Activated CD4-positive, alpha-beta T cell treated with anti-CD3 and anti-CD28 coated beads, Interleukin-2, amount 50 U/mL, for 16 hours (primary cell): ENCODE measurements around the gene NPPB.
"Not testable (repeated sequence)": the region's sequence is repeated elsewhere in the genome, so short reads cannot be mapped to it uniquely, and the experiment has no call there.

ENCODE experiments used
- DNase-seq: peaks from one replicate; pipeline ENCODE4 v3.0.0-alpha.2; 2020

Gene NPPB

GRCh38 chr1:11858613-11858967, at the start of gene NPPB:
Gene NPPB (minus strand): TSS chr1:11858945. CDS start chr1:11858833, 112 bp downstream.
- no peak for DNase-seq

- peak; percentile 97 for DNase-seq
Measured at GRCh38 chr1:11908095-11908675, 49.4 kb upstream of the NPPB start.

GRCh38 chr1:11907275-11908094, 48.7 kb upstream of the NPPB start:
- DNase-seq: peak; percentile 96

- DNase-seq: no peak
Measured at GRCh38 chr1:11906870-11907269, 48.1 kb upstream of the NPPB start.

GRCh38 chr1:11904978-11905377, 46.2 kb upstream of the NPPB start:
- no peak for DNase-seq

- DNase-seq: not testable (repeated sequence)
Measured at GRCh38 chr1:11904156-11904555, 45.4 kb upstream of the NPPB start.

- DNase-seq: no peak
Measured at GRCh38 chr1:11903210-11903609, 44.5 kb upstream of the NPPB start.

GRCh38 chr1:11901446-11901845, 42.7 kb upstream of the NPPB start:
- not testable (repeated sequence) for DNase-seq

GRCh38 chr1:11898831-11899467, 40.2 kb upstream of the NPPB start:
- no peak for DNase-seq

- no peak for DNase-seq
Measured at GRCh38 chr1:11898086-11898785, 39.5 kb upstream of the NPPB start.

GRCh38 chr1:11894501-11894900, 35.8 kb upstream of the NPPB start:
- DNase-seq: not testable (repeated sequence)

GRCh38 chr1:11893907-11894251, 35.1 kb upstream of the NPPB start:
- DNase-seq: peak; percentile 70

- no peak for DNase-seq
Measured at GRCh38 chr1:11891433-11892186, 32.9 kb upstream of the NPPB start.

- DNase-seq: no peak
Measured at GRCh38 chr1:11888877-11889208, 30.1 kb upstream of the NPPB start.

- no peak for DNase-seq
Measured at GRCh38 chr1:11888206-11888876, 29.6 kb upstream of the NPPB start.

- no peak for DNase-seq
Measured at GRCh38 chr1:11887666-11888007, 28.9 kb upstream of the NPPB start.

- DNase-seq: no peak
Measured at GRCh38 chr1:11886986-11887665, 28.4 kb upstream of the NPPB start.

- no peak for DNase-seq
Measured at GRCh38 chr1:11885916-11886315, 27.2 kb upstream of the NPPB start.

- no peak for DNase-seq
Measured at GRCh38 chr1:11882814-11883538, 24.2 kb upstream of the NPPB start.

GRCh38 chr1:11881749-11882441, 23.1 kb upstream of the NPPB start:
- no peak for DNase-seq
